NCI-H748 (cell line): ENCODE data around the gene CTIF.
"Not testable (repeated sequence)": the region's sequence is repeated elsewhere in the genome, so short reads cannot be mapped to it uniquely, and the experiment has no call there.

Source experiments
- DNase-seq: peaks from one replicate; lab custom pipeline; 2025; ENCODE audit not compliant: unreplicated experiment; lab: John Stamatoyannopoulos, UW

Gene CTIF

GRCh38 chr18:48638896-48639771 lies 100.3 kb downstream of the CTIF start:
- no peak for DNase-seq

GRCh38 chr18:48639772-48640432 lies 101.1 kb downstream of the CTIF start:
- DNase-seq = no peak

- no peak for DNase-seq
Observed at GRCh38 chr18:48640566-48641270, 101.9 kb downstream of the CTIF start.

GRCh38 chr18:48641981-48642380 lies 103.2 kb downstream of the CTIF start:
- DNase-seq = peak; percentile 45

DNA sequence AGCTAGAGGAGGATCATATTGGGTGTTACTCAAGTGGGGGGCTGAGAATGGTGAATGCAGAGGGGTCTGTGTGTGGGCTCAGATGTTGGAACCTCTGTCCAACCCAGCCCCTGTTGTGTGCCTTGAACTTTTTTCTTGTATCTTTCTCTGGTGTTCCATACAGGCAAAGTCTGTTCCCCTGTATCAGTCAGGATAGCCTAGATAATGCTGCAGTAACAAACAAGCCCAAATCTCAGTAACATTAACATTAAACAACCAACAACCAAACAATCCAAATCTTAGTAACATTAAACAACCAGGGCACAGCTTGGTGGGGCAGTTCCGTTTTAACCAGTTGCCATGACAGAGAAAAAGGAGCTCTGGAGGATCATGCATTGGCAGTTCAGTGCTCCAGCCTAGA lies 103.7 kb downstream of the CTIF start:
- no peak for DNase-seq

DNA sequence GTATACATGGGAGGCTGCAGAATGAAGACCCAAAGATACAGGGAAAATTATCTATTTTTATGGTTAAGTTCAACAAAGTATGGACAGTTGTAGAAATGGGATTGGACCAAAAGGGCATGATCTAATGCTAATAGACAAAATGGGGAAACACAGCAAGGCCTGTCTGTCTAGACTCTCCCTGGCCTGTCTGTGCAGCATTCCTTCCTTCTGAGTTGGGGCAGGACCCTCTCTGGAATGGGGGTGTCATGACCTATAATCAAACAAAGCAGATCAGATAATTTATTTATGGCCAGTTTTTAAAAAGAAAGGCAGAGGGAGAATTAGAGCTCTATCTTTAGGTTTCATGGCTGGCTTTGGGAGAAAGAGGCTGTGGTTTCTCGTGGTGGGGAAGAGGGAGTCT lies 104.4 kb downstream of the CTIF start:
- no peak for DNase-seq

GRCh38 chr18:48644029-48644428 lies 105.2 kb downstream of the CTIF start:
- no peak for DNase-seq

DNA sequence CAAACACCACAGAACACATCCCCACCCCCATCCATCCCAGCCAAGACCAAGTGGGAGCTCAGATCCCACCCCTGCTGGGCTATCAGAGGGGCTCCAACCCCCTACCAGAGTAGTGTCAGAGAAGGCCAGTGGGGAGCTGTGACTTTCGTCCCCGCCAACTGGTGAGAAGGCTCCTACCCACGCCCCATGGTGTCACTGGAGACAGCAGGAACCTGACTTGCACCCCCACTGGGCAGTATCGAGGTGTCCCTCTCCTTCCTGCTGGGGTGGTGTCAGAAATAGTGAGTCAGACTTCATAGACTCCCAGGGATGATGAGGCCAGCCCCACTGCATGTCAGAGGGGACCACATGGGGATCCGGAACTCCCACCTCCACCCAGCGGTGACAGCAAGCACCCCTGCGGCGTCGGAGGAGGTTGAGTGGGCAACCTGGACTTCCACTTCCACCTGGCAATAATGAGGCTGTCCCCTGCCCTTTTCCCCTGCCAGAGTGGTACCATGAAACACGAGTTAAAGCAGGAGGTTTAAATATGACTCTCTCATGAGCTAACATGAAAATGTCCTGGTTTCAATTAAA lies 106.7 kb downstream of the CTIF start:
- no peak for DNase-seq

- no peak for DNase-seq
Observed at GRCh38 chr18:48646976-48647375, 108.1 kb downstream of the CTIF start.

- peak; percentile 34 for DNase-seq
Observed at GRCh38 chr18:48649231-48649630, 110.4 kb downstream of the CTIF start.

DNA sequence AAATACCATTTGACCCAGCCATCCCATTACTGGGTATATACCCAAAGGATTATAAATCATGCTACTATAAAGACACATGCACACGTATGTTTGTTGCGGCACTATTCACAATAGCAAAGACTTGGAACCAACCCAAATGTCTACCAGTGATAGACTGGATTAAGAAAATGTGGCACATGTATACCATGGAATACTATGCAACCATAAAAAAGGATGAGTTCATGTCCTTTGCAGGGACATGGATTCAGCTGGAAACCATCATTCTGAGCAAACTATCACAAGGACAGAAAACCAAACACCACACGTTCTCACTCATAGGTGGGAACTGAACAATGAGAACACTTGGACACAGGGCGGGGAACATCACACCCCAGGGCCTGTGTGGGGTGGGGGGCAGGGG lies 115.8 kb downstream of the CTIF start:
- DNase-seq = not testable (repeated sequence)

DNA sequence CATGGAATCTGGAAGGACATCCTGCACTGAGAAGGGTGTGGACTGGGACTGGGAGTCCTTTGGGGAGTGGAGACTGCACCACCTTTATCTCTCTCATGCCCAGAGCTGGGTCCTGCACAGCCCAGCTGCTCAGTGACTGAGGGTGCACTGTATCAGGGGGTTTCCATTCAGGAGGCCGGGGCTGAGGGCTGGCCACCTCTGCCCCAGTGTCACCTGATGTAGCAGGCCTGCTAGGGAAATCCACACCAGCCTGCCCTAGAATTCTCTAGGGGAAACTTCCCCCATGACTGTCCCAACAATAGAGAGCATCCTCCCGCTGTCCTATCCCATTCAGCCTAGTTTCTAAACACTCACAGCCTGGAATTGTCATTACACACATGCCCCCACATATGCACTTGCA lies 116.7 kb downstream of the CTIF start:
- no peak for DNase-seq

DNA sequence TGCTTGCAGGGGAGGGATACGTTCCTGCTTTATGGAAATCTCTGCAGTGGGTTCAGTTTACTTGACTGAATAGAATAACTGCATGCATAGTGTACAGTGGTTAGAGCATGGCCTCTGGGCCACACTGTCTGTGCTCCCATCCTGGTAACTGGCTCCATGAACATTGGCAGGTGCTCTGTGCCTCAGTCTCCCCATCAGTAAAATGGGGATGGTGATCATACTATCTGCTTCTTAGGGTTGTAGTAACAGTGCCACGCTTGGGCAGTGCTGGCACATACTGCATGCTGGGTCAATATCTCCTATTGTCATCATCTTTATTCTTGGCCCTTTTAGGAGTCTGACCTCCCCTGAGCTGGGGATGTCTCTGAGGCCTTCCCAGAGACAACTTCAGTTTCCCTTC lies 117.3 kb downstream of the CTIF start:
- DNase-seq = no peak

DNA sequence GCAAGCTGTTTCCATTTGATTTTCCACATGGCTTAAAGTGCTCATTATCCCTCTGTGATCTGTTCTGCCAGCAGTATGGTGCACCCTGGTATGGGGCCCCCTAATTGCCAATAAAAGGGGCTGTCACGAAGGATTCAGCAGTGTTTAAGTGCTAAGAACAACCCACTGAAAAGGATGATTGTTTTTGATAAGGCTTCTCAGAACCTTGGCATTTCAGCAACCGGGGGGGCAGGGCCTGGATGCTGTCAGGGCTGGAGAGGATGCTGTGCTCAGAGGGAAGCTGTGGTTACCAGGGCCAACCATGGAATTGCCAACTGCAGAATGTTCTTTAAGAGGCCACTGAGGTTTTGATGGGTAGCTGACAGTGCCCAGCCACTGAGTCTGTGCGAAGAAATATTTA lies 117.8 kb downstream of the CTIF start:
- no peak for DNase-seq

DNA sequence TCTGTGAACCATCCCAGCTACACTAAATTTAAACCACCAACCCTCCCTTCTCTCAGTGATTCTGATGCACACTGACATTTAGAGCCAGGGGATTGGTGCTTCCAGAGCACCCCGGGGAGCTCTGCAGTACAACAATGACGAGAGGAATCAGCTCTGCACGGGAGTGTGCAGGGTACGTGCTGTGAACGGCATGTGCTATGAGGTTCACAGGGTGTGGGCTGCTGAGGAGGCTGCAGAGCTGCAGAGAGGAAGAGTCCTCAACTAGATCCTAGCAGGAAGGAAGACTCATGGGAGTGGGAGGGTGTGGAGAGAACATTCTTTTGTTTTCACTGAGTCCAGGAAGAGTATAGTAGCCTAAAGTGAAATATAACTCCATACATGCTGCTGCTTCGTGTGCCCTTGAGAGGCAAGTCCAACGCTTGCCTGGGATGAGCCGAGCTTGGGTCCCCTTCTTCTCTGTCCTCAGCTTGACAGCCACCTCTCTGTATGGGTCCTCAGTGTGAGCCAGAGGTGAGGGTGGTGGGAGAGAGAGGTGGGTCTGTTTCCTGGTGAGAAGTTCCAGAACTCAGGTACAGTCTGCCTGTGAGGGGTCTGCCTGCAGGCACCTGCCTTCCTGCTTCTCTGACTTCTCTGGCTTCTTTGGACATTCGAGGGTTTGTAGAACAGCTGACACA lies 118.8 kb downstream of the CTIF start:
- no peak for DNase-seq

DNA sequence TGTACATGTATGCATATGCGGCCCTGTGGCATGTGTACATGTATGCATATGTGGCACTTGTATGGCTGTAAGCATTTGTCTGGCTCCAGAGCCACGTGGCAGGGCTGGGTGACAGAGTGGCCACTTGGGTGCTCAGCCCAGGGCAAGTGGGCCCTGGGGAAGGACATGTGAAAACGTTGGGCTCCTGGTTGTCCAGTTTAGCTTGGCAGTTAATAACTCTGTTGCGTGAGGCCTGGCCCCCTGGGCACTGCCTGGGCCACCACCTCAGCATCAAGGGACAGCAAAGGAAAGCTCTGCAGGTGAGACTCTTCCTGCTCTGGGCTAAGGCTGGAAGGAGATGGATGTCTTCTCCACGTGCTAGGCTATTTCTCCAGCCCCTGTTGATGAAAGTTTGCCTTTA lies 119.9 kb downstream of the CTIF start:
- no peak for DNase-seq

DNA sequence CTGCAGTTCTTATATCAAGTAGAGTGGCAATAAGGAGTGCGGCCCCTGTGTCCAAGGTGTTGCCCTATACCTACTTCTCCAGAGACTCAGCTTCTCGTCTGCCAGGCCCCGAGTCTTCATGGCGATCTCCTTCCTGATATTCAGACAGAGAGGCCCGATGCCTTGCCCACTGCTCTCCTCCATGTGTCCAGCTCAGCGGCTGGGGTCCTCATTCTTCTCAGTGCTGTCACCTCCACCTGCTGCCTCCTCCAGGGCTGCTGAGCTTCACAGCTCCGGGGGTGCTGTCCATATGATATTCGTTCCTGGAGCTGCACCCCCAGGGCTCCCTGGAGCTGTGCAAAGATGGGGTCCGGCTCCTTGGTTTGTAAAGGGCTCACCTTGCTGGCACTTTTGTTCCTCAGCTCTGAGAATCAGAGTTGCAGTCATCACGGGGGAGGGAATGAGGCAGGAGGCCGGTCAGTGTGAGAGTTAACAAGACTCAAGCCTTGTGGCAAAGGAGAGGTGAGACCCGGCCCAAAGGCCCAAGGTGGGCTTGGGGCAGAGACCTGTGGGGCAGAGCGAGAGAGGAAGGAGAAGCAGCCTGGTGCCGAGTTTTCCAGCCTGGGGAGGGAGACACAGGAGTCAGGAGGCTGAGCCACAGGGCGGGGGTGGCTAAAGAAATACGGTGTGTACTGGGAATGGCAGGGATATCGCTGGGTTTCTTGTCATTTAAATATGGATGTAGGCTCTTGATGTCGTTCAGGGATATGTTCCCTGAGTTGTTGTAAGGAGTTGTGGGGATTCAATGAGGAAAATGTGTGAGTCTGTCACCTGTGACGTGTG lies 120.6 kb downstream of the CTIF start:
- DNase-seq = no peak

GRCh38 chr18:48660346-48661228 lies 121.8 kb downstream of the CTIF start:
- no peak for DNase-seq

DNA sequence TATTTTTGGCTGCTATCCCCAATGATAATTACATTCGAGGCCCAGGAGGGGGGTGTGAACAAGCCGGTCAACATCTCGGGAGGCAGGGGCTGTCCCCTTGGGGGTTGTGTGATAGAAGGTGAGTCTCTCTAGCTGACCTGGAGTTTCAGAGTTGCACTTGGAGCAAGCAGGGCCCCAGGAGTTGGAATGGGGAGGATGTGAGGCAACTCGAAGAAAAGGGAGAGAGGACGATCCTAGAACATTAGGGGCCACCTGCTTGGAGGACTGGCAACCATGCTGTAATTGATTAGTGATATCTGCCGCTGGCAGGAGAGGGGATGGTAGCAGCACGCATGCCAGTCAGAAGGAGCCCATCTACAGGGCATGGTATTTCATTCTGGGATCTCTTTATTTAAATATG lies 122.6 kb downstream of the CTIF start:
- DNase-seq = no peak
